Right atrium auricular region (tissue), 2 donors: ENCODE results near the gene THRA. TPM values are rescaled to one million over a fixed set of nuclear protein-coding genes. Genes with fewer than 3 reads are reported as not detected.
A peak's percentile ranks its signal among the peaks of the same experiment; 100 is the strongest.

Experiments
- DNase-seq: peaks from one replicate; pipeline ENCODE4 v3.0.0-alpha.2; 2019; ENCODE audit warnings: low spot score
- H3K27ac ChIP-seq, 2 donors: fragments of 200-600 bp; sonication (generic); 1 replicate in 1 of 2; 2 replicates in 1 of 2; pipeline ENCODE4 v1.5.1; 2016 to 2019
- H3K27me3 ChIP-seq, 2 donors: fragments of 200-600 bp; sonication (generic); one replicate each; pipeline versions ENCODE4 v1.5.1 to v1.6.0; 2017 to 2019
- H3K36me3 ChIP-seq: fragments of 200-600 bp; sonication (generic); one replicate; pipeline ENCODE4 v1.5.1; 2016
- H3K4me1 ChIP-seq, 2 donors: fragments of 200-600 bp; sonication (generic); one replicate each; pipeline versions ENCODE4 v1.5.1 to v1.6.0; 2017 to 2019
- H3K4me3 ChIP-seq, 2 donors: fragments of 200-600 bp; sonication (generic); 1 replicate in 1 of 2; 2 replicates in 1 of 2; pipeline ENCODE4 v1.5.1; 2017 to 2019; ENCODE audit warnings: mild to moderate bottlenecking in 1 of 2, moderate library complexity in 1 of 2
- H3K9me3 ChIP-seq, 2 donors: fragments of 200-600 bp; sonication (generic); one replicate each; pipeline ENCODE4 v1.5.1; 2019
- total RNA-seq, 2 donors: library from RNA; depleted of rRNA; stranded (reverse); fragments of >200 nt; gene quantifications; one replicate each; pipeline ENCODE4 v1.1.0, GENCODE V29; 2016
- TF ChIP-seq, protein P1 (sequence below), 2 donors: fragments of 200-600 bp; sonication (generic); IDR thresholded peaks; one replicate each; pipeline ENCODE4 v1.5.1; 2019; ENCODE audit warnings: antibody characterized with exemption in 2 of 2

The THRA gene
- total RNA-seq, 2 donors from 2014 or later, result 60.3 to 69.0 TPM

DNA sequence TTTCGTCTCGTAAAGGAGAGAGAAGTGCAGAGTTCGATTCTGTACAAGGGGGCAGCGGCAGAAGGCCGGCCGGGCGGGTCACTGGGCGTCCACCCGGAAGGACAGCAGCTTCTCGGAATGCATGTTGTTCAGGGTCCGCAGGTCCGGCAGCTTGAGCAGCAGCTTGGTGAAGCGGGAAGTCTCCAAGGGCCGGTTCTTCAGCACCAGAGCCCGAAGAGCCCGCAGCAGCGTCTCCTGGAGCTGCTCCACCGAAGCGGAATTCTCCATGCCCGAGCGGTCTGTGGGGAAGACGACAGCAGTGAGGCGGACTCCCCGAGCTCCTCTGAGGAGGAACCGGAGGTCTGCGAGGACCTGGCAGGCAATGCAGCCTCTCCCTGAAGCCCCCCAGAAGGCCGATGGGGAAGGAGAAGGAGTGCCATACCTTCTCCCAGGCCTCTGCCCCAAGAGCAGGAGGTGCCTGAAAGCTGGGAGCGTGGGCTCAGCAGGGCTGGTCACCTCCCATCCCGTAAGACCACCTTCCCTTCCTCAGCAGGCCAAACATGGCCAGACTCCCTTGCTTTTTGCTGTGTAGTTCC is 30.3 kb downstream of the THRA start:
- no peak for DNase-seq
- peaks cover 0 to 88% of the 10 kb centered on the region in 2 donors for H3K4me1 ChIP-seq

DNA sequence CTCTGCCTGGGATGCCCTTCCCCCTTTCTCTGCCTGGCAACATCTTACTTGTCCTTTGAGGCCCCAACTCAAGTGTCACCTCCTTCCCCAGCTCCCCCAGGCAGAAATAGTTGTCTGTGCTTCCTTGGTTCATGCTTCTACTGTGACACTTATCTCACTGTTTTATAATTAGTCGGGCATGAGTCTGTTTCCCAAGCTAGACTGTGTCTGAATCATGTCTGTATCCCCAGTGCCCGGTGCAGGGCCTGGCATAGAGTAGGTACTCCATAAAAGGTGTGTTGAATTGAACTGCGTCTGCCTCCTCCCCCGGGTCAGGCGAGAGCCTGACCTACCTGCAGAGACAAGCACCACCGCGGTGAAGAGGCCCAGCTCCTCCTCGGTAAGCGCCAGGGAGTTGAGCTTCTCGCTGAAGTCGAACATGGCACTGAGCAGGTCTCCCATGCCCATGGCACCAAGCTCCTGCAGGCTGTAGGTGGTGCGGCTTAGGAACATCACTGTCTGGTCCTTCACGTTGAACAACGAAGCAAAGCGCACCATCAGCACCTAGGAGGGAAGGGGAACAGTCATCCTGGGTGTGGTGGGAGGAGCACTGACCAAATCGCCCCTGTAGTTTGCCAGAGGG is 30.9 kb downstream of the THRA start:
- no peak overlapping the region for H3K4me3 ChIP-seq
- no peaks in the 10 kb centered on the region for H3K9me3 ChIP-seq
- peak overlapping the region; percentile 97 to 98 for H3K27ac ChIP-seq
- H3K4me1 ChIP-seq, result peaks cover 0 to 94% of the 10 kb centered on the region in 2 donors
- no peak for DNase-seq
- TF ChIP-seq, protein P1, sequence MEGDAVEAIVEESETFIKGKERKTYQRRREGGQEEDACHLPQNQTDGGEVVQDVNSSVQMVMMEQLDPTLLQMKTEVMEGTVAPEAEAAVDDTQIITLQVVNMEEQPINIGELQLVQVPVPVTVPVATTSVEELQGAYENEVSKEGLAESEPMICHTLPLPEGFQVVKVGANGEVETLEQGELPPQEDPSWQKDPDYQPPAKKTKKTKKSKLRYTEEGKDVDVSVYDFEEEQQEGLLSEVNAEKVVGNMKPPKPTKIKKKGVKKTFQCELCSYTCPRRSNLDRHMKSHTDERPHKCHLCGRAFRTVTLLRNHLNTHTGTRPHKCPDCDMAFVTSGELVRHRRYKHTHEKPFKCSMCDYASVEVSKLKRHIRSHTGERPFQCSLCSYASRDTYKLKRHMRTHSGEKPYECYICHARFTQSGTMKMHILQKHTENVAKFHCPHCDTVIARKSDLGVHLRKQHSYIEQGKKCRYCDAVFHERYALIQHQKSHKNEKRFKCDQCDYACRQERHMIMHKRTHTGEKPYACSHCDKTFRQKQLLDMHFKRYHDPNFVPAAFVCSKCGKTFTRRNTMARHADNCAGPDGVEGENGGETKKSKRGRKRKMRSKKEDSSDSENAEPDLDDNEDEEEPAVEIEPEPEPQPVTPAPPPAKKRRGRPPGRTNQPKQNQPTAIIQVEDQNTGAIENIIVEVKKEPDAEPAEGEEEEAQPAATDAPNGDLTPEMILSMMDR (IDR thresholded peaks at IDR 0.05), result no peak
- no peaks in the 10 kb centered on the region for H3K27me3 ChIP-seq
- peaks cover 66% of the 10 kb centered on the region for H3K36me3 ChIP-seq

More for the DNA sequence above, 30.3 kb downstream of the THRA start:
- Histone ChIP-seq H3K9me3 (no peaks in the 10 kb centered on the region), H3K4me3 (peak overlapping the region in 1 of 2 donors; percentile 6), H3K27me3 (no peaks in the 10 kb centered on the region), H3K36me3 (peaks cover 72% of the 10 kb centered on the region), H3K27ac (peak overlapping the region; percentile 97 to 98)
- TF ChIP-seq, protein P1 (IDR thresholded peaks at IDR 0.05), result no peak

- Histone ChIP-seq H3K27me3 (no peaks in the 10 kb centered on the region), H3K4me1 (peaks cover 0 to 89% of the 10 kb centered on the region in 2 donors), H3K9me3 (no peaks in the 10 kb centered on the region), H3K36me3 (peaks cover 54% of the 10 kb centered on the region), H3K4me3 (no peak overlapping the region), H3K27ac (peak overlapping the region; percentile 97 to 98)
- no peak for DNase-seq
- TF ChIP-seq, protein P1 (IDR thresholded peaks at IDR 0.05), result no peak
Observed at GRCh38 chr17:40094874-40095273, 32.1 kb downstream of the THRA start.

DNA sequence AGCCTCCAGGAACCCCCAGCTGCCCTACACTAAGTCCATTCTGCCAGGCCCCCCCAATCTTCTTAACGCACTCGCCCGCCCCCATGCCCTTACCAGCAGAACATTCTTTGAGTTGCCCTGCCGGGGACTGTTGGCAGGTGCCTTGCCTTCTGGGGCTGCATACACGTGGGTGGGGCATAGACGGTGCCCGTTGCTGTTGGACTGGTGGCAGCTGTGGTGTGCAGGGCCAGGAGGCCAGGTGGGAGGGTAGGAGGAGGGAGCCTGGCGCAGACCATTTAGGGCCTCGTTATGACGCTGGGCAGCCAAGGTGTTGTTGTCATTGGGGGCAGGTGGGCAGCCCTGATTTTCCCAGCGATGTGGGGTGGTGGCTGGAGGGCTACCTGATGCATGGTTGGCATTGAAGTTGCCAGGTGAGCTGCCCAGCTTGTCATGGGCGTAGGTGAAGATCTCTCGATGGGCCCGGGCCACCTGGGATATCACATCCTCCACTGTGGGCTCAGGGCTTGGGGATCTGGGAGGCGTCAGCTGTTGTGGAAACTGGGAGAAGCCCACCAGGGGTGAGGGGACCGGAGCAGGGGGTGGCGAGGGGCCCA is 32.7 kb downstream of the THRA start:
- Histone ChIP-seq H3K4me1 (peaks cover 0 to 83% of the 10 kb centered on the region in 2 donors), H3K4me3 (no peak overlapping the region), H3K36me3 (peaks cover 50% of the 10 kb centered on the region), H3K9me3 (no peaks in the 10 kb centered on the region), H3K27me3 (no peaks in the 10 kb centered on the region), H3K27ac (peak overlapping the region; percentile 97 to 98)
- no peak for DNase-seq
- TF ChIP-seq, protein P1 (IDR thresholded peaks at IDR 0.05), result no peak

DNA sequence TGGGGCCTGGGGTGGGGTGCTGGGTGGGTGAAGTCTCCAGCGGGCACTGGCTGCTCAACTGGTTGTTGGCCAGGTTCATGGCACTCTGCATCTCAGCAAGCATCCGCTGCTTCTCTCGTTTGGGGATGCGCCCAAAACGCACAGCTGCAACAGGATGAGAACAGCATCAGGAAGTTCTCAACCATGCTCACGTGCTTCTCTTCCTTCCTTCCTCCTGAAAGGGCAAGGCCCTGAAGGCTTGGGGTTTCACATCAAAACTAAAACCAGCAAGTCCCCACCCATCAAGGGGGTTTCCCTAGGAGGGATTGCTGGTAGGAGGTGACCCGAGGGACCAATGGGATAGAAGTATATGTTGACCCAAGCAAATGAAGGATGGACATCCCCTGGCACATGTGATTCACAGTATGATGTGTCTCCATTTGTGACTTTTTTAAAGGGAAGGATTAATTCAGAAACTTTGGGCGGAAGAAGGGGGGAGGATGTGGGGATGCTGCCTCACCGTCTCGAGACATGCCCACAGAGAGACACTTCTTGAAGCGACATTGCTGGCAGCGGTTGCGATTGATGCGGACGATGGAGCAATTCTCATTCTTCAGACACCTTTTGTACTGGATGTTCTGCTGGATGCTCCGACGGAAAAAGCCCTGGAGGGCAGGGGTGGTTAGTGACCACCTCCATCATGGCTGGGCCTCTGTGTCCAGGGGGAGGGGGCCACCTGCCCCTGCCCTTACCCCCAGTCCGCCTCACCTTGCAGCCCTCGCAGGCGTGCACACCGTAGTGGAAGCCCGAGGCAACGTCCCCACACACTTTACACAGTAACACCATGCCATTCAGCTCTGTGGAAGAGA is 33.4 kb downstream of the THRA start:
- TF ChIP-seq, protein P1 (IDR thresholded peaks at IDR 0.05), result no peak
- Histone ChIP-seq H3K9me3 (no peaks in the 10 kb centered on the region), H3K36me3 (peaks cover 50% of the 10 kb centered on the region), H3K4me1 (peaks cover 0 to 81% of the 10 kb centered on the region in 2 donors), H3K27ac (peak overlapping the region; percentile 97 to 98), H3K27me3 (no peaks in the 10 kb centered on the region), H3K4me3 (no peak overlapping the region)
- no peak for DNase-seq
